ENCODE measurements around the gene EIF4H.
"Not testable (repeated sequence)": the region's sequence is repeated elsewhere in the genome, so short reads cannot be mapped to it uniquely, and the experiment has no call there.

The EIF4H gene

DNA sequence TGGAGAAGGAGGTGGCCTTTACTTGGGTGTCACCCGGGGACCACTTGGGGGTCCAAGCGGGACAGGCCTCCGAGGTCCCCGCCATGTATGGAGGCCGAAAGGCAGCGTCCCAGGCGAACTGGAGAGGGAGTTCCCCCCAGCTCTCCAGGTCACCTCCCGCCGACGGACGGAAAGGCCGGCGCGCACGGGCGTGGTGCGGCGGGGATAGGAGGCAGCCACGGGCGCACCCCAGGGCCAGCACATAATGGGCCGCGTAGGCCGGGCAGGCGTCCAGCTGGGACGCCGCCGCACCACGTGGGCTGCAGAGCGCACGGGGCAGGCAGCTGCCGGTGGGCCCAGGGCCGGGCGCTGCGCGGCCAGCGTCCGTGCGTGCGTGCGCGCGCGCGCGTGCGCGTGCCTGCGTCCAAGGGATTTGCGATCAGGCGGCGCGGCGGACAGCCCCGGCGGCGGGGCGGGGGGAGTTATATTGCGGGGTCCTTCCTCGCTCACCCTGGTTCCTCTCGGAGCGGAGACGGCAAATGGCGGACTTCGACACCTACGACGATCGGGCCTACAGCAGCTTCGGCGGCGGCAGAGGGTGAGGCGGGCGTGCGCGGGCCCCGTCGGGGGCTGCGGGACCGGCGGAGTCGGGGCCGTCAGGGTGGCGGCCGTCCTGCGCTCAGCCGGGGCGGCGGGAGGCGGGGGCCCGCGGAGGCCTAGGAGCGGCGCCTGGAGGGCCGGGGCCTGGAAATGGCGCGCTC lies at the start of gene EIF4H:
Gene EIF4H (plus strand): TSS at position 491 of the 740 bp plus-strand sequence. CDS start 28 bp downstream, at position 519.
- DNase-seq = peak; percentile 96

DNA sequence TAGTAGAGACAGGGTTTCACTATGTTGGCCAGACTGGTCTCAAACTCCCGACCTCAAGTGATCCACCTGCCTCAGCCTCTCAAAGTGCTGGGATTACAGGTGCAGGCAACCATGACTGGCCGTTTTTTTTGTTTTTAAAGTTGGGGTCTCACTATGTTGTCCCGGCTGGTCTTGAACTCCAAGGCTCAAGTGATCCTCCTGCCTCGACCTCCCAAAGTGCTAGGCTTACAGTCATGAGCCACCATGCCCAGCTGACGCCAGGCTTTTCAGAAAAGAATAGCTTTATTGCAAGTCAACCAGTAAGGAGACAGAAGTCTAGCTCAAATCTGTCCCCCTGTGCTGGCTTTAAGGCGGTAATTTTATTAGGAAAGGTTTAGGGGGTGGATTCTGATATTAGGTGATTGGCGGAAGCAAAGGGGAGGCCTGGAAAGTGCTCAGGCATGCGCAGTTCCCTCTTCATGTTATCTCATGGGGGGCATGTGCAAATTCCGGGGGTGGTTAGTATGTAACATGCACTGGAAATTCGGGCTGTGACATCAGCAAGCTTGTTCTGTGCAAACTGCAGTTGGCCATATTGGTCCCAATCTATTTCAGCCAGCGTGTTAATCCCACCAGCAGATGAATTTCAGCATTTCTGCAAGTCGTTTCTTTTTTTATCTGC lies 47.8 kb upstream of the EIF4H start:
- DNase-seq = no peak

DNA sequence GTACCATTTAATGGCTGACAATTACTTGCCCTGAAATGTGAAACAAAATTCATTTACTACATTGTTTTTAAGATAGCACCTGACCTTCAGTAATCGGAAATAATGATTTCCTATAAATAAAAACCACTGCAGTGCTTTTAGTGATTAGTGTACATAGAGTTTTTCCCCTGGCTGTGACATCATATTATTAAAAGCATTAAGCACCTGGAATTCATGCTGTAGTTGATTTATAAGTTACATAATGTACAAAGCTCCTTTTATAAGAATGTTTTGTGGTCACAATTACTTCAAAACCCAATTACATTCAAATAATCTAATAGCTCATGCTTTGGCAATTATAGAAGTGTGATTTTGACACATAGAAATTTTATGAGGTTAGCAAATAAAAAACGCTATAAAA lies 44.3 kb upstream of the EIF4H start:
- DNase-seq = no peak

DNA sequence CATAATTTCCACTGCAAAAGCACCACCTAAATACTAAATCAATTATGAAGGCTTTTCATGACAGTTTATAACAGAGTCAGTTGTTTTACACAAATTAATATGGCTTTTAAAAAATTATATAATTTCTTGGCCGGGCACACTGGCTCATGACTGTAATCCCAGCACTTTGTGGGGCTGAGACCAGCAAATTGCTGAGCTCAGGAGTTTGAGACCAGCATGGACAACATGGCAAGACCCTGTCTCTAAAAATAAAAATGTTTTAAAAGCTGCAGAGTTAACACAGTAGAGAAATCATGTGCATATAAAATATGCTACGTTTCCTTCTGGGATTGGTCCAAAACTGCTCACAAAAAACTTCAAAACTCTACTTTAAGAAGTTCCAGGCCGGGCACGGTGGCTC lies 43.6 kb upstream of the EIF4H start:
- DNase-seq = no peak

DNA sequence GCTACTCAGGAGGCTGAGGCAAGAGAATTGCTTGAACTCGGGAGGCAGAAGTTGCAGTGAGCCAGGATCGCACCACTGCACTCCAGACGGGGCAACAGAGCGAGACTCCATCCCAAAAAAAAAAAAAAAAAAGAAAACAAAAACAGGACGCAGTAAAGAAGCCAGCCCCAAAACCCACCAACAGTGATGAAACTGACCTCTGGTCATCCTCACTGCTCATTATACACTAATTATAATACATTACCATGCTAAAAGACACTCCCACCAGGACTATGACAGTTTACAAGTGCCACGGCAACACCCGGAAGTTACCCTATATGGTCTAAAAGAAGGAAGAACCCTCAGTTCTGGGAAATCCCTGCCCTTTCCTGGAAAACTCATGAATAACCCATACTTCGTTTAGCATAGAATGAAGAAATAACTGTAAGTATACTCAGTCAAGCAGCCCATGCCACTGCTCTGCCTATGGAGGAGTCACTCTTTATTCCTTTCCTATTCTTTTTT lies 40.0 kb upstream of the EIF4H start:
- peak; percentile 8 for DNase-seq

DNA sequence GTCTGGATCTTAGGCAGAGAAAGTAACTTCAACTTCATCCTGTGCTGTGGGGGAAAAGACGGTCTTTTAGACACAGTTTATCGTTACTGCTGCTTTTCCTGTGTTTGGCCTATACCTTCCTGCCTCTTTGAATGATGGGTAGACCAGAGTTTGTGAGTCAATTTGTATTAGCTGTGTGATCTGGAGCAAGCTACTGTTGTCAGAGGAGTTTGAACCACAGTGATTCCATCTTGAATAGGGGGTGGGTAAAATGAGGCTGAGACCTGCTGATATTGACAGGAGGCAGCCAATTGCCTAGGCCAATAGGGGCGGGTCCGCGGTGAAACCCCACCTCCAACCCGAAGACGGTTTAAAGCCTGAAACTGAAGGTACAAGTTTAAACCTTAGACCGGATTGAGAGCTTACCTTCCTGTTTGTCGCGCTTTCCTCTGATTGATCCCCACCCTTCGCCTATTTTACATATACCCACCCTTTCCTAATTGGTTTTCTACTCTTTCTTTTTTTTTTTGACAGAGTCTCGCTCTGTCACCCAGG lies 35.8 kb upstream of the EIF4H start:
- DNase-seq = peak; percentile 20

DNA sequence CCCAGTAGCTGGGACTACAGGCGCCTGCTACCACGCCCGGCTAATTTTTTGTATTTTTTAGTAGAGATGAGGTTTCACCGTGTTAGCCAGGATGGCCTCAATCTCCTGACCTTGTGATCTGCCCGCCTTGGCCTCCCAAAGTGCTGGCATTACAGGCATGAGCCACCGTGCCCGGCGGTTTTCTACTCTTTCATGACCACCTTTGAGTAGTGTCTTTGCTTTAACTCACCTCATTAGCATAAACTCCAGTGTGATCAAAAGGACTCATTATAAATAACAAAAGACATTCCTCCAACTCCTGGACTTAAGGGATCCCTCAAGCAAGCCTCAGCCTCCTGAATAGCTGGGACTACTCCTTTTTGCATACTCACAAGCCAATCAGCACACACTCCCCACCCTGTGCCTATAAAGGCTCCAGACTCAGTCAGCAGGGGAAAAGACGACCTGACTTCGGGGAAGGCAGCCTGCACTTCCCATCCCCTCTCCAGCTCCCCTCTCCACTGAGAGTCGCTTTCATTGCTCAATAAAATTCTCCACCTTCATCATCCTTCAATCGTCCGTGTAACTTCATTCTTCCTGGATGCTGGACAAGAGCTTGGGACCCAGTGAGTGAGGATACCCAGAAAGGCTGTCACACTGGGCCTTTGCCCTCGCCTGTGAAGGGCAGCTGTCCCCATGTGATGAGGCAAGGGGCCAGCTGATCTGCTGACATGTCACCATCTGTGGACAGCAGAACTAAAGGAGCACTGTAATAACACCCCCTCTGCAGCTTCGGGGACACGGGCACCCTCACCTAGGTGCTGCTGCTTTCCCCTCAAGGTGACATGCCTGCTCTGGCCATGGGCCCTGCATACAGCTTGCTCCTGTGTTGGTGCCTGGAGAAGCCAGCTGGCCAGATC lies 35.0 kb upstream of the EIF4H start:
- DNase-seq = no peak

DNA sequence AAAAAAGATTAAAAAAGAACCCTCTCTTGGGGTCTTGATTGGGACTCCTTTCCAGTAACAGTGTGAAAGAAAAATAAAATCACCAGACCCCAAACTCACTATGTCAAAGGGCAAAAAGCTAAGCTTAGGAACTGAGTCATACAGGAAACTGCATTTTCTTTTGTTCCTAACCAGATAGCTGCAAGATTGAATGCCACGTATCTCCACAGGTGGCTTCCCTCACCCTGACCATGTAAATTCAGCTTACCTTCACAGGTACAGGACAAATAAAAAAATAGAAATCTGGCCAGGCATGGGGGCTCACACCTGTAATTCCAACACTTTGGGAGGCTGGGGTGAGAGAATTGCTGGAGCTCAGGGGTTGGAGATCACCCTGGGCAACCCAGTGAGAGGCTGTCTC lies 32.5 kb upstream of the EIF4H start:
- DNase-seq = no peak

DNA sequence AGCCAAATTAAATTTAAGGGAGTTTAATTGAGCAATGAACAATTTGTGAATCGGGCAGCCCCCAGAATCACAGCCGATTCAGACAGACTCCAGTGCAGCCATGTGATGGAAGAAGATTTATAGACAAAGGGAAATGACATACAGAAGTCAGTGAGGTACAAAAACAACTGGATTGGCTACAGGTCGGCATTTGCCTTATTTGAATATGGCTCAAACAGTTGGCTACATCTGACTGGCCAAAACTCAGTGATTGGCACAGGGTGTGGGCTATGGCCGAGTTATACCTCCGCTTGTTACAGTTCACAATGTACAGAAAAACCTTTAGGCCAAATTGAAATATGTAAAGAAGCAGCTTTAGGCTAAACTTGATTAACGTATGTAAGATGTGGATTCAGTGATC lies 30.8 kb upstream of the EIF4H start:
- no peak for DNase-seq

DNA sequence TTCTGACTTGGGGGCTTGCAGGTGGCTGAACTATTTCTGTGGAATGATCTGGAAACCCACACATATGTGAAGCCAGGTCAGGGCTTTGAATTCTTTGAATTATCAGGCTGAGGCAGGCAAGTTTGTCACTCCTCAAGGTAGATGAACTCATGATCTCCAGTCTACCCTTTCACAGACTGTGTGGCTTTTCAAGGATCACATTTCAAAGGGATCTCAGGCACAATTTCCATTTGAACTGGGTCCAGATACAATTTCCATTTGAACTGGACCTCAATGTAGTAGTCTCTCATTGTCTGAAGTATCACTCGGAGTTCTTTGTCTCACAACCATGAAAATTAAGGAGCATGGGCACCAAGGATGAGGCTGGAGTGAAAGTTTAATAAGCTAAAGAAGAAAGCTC lies 25.7 kb upstream of the EIF4H start:
- no peak for DNase-seq

DNA sequence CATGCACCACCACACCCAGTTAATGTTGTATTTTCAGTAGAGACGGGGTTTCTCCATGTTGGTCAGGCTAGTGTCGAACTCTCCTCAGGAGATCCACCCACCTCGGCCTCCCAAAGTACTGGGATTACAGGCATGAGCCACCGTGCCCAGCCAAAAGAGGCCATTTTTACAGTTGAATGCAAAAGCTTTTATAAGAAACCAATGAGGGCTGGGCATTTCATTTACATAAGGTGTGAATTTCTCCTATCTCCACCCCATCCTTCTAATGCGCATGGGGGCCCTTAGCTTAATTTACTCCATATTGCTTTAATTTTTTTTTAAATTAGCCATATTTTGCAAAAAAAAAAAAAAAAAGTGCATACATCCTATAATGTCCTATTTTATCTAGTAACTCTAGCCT lies 25.1 kb upstream of the EIF4H start:
- no peak for DNase-seq

DNA sequence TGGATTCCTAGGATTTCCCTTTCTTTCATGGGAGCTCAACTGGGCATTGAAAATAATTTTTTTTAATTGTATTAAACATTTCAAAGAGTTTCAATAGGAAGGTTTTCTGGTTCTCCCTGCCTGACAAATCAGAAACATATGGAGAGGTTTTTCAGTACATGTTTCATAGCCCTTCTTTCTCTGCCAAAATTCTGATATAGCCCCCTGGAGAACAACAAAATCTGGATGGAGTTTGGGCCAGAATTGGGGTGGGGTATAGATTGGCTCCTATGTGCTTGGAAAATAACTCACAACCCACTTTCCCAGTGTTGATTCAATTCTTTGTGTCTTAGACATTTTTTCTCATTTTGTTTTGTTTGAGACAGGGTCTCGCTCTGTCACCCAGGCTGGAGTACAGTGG lies 24.6 kb upstream of the EIF4H start:
- DNase-seq = no peak

DNA sequence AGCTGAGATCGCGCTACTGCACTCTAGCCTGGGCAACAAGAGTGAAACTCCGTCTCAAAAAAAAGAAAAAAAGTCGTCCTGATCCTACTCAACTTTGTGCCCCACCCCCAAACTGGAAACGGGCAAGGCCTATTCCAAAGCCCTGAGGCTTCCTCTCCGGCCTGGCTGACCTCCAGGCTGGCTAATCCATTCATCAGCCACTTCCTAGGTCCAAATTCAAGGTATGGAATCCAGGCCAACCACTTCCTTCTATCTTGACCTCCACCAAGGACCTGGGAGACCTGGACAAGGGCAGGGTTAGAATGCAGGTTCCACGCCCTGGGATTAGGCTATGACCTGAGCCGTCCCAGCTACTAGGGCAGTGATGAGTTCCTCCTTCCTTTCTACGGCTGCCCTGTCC lies 20.4 kb upstream of the EIF4H start:
- no peak for DNase-seq

DNA sequence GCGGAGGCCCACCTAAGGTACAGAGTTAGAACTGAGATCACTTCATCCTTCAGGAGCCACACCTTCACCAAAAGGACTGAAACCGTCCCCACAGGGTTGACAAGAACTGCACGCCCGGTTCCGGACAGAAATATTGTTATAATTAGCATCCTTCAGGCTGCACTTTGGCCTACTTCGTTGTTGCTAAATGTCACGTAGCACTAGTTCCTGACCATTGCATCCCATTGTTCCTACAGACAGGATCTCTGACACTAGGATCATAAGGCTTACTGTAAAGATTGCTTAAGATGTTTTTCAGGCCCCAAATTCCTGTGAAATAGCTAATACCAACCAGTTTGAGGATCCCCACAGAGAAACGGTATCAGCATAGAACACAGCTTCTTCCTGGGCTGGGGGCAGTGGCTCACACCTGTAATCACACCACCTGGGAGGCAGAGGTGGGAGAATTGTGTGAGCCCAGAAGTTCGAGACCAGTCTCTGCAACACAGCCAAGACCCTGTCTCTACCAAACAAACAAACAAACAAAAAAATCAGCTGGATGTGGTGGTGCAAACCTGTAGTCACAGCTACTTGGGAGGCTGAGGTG lies 18.3 kb upstream of the EIF4H start:
- DNase-seq = no peak

DNA sequence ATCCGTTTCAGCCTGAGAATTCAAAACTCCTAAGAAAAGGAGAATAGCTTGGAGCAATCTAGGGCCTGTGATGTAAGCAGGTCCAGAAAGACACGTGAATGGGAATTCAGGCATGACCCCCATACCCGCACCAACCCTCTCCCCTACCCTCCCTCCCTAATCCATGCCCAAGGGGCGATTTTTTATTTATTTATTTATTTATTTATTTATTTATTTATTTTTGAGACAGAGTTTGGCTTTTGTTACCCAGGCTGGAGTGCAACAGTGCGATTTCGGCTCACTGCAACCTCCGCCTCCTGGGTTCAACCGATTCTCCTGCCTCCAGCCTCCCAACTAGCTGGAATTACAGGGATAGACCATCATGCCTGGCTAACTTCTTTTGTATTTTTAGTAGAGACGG lies 16.6 kb upstream of the EIF4H start:
- no peak for DNase-seq

DNA sequence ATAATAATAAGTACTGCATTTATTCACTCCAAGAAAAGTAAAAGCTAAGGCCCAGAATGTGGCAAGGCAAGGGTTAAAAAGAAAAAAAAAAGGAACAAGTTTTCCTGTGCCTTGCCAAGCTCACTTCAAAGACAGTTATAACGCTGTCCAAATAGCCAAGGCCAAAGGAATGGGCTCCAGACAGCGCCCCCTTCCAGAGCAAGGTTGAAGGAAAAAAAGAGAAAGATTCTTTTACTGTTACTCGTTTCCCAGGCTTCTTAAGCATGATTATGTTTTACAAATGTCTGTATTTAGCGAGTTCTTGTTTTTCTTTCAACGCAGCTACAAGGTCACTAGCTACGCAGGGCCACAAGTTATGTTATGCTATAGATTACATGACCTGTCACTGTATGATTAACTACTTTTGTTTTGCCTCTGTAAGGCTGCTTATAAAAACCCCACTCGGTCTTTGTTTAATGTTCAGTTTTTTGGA lies 9.1 kb upstream of the EIF4H start:
- DNase-seq = no peak

DNA sequence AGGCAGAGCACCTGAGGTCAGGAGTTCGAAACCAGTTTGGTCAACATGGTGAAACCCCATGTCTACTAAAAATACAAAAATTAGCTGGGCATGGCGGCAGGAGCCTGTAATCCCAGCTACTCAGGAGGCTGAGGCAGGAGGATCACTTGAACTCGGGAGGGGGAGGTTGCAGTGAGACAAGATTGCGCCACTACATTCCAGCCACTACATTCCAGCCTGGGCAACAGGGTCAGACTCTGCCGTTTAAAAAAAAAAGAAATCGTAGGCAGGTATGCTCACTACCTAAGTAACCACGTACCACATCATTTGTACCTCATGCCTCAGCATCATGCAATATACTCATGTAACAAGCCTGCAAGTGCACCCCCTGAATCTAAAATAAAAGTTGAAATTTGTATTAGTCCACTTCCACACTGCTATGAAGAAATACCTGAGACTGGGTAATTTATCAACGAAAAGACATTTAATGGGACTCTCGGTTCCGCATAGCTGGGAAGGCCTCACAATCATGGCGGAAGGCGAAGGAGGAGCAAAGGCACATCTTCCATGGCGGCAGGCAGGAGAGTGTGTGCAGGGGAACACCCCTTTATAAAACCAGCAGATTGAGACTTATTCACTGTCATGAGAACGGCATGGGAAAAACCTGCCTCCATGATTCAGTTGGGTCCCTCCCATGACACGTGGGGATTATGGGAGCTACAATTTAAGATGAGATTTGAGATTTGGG lies 8.1 kb upstream of the EIF4H start:
- no peak for DNase-seq

DNA sequence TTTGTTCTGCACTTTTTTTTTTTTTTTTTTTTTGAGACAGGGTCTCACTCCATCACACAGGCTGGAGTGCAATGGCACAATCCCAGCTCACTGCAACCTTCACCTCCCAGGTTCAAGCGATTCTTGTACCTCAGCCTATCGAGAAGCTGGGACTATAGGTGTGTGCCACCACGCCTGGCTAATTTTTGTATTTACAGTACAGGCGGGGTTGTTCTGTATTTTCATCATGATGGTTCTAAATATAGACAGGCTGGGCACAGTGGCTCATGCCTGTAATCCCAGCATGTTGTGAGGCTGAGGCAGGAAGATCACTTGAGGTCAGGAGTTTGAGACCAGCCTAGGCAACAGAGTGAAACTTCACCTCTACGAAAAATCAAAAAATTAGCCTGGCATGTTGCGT lies 6.8 kb upstream of the EIF4H start:
- not testable (repeated sequence) for DNase-seq

DNA sequence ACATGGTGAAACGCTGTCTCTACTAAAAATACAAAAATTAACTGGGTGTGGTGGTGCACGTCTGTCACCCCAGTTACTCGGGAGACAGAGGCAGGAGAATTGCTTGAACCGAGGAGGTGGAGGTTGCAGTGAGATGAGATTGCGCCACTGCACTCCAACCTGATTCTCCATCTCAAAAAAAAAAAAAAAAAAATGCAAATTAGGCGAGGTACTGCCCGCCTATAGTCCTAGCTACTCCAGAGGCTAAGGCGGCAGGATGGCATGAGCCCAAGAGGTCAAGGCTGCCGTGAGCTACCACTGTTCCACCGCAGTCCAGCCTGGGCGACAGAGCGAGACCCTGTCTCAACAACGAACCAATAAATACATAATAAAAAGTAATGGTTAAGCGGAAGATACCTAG lies 1.1 kb upstream of the EIF4H start:
- DNase-seq = no peak

DNA sequence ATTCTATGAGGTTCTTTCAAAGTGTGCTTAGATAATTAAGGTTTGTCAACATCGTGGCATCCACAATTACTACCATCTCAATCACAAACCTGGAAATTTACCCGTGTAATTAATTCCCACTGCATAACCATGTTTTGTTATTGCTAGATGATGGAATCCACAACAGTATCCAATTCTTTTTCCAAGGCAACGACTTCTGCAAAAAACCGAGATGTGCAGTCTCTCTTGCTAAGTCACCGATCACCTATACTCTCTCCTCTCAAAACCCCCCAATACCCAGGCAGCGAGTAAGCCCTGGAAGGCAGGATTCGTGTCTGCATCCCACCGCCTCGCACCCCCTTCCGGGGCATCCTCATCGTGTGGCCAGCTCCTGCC lies 678 bp upstream of the EIF4H start:
- DNase-seq = no peak

DNA sequence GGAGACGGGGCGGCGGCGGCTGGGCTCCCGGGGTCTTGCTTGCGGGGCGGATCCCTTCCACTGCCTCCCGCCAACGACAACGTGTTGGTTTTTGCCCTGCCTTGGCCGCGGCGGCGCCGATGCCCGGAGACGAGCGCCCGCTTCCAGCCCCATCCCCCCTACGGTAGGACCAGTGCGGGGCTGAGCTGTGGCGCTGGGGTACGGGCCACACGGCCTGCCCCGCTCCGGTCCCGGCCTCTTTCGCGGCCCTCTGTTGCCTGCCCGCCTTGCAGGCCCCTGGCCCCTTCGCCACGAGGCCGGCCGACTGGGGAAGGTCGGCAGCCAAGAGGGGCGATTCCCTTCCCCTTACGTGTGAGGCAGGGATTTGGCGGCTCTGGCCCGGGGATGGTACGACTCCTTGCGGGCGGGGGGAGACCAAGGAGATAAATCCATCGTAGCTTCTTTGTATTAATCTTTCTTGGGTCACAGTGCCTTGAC lies 488 bp downstream of the EIF4H start:
- DNase-seq = peak; percentile 45

DNA sequence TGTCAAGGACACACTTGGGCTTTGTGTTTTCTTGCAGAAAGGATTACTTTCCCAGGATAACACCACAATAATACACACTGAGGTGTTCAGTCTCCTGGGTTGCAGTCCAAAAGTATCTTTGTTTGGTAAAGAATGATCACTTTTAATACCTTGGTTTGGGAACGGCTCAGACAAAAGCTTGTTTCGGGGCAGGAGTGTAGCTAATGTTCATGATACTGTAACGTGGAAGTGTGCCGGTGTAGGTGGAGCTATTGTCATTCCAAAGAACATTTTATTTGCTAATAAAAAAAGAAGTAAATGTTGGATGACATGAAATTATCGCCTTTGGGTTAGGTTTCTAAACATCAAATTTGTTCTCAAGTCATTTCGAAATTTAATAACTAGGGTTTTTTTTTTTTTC lies 1.2 kb downstream of the EIF4H start:
- DNase-seq = no peak
